Activated CD4-positive, alpha-beta T cell treated with anti-CD3 and anti-CD28 coated beads, Interleukin-2, amount 50 U/mL, for 48 hours (primary cell): ENCODE data around the gene DGKB.

Experiments
- DNase-seq, 2 experiments: peaks; one replicate each; pipeline ENCODE4 v3.0.0-alpha.2; 2020

Gene DGKB

DNA sequence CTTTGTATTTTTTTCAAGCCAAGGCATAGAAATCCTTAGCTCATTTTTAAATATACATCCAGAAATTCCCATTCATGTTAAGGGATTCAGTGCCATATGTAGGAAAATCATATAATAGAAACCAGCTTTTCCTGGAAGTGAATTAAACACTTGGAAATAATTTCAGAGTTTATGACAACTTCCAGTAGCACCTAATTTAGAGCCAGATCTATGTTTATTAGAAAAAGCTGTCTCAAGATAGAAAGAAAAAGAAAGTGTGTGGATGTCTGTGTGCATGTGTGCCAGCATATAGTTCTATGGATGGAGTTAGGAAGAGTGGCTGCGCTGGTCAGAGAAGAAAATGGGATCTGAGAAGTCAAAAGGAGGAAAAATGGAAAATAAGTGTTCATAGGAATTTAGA lies 225.7 kb downstream of the DGKB start:
- no peak for DNase-seq

DNA sequence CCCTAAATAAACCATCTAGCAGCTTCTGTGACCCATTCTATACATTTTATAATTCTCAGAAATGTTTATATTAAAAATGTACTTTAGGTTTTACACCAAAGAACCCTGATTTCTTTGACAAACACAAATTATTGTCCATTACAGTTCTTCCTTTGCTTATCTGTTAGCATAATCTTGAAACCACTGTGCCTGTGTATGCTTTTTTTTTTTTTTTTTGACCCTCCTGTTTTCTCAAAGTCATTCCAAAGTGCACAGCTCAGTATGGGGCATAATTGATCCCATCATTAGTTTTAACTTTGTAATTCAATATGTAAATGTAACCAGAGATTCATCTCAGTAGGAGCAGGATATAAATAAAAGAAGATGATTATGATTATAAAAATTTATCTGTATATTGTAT lies 229.3 kb downstream of the DGKB start:
- no peak for DNase-seq

DNA sequence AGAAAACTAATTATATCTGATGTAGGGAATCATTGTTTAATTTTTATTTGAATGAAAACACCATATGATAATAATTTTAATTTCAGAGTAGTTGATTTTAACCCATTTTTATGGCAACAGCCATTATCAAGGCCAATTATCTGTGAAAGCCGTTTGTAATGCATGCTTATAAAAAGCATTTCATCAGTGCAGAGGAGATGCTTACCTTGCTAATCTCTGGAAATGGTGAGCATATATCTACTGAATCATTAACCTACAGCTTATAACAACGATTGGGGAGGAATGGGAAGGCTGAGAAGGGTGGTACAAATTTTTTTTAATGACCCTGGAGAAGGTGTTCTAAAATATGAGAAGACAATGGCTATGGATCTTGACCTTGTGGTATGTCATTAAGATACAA lies 235.6 kb downstream of the DGKB start:
- DNase-seq: no peak

DNA sequence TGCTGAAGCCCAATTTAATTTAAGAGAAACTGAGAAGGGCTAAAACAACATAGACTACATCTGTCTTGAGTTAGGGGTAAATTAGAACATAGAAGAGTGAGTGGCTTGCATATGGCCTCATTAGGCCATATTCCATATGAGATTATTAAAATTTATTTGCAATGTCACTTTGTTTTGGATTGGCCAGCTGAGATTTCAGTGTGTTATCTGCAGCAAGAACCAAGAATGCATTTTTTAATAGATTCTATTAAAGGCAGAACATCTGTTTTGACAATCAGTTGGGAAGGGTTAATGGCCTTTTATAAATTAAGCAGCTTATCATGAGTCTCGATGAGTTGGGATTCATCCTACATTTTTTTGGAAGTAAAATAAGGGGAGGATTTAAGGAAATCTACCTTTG lies 236.2 kb downstream of the DGKB start:
- no peak for DNase-seq

DNA sequence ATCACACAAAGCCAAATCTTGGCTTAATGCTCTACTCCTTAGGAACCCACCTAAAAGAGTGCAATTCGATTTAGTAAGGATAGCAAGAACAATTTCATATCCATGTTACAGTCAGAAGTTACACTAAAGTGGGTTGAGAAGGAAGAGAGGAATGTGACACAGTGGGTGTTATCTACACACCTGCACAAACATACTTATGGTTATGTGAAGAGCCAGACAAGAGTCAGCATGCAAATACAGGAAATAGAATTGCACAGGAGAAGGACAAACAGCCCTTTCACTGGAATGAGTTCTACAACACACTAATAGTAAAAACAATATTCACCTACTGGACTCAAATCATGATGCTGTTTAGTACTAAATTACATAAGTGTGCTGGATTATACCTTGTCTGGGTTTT lies 262.8 kb downstream of the DGKB start:
- no peak for DNase-seq

DNA sequence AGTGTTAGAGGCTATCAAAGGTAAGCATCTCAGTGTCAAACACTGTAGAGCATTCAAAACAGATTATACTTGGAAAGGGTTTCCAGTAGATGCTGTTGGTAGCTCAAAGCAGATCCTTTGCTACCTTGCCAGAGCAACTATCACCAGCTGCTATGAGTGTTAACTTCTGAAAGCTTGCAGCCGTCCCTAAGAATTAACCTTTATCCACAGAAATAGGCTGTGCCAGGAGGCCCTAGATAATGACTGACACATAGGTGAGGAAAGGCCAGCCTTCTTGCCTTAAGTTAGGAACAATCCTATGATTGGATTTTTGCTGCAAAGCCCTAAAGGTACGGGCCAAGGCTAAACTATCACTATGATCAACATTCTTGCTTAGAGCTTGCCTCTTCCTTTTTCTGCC lies 263.2 kb downstream of the DGKB start:
- DNase-seq: no peak

DNA sequence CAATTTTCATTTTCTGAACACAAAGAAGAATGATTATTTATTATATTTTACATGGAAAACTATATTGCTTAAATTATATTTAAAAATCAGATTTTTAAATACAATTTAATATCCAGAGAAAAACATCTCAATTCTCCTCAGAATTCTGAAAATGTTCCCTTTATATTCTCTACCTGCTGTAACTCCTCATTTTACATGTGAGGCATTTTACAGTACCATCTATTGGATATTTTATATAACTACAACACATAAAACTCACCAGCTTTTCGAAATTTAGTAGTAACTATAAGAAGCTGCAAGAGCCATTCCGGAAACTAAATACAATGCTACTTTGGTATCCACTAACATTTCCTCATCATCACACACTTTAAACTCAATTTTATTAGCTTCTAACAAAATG lies 264.6 kb downstream of the DGKB start:
- DNase-seq: no peak

DNA sequence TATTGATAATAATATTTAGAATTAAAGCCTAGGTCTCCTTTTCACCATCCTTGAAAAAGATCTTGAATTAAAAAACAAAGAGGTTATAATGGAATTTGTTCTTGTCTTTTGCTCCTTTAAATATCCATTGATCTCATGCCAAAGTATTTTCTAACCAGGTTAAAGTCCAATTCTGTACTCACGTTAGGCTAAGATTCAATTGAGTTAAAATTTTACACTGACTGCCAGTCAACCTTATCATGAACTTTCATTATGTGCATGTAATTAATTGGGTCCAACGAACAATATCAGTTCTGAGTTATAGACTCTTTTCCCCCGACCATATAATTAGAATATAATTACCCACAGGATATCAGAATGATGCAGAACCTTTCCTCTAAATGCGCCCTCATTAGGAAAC lies 266.6 kb downstream of the DGKB start:
- no peak for DNase-seq

DNA sequence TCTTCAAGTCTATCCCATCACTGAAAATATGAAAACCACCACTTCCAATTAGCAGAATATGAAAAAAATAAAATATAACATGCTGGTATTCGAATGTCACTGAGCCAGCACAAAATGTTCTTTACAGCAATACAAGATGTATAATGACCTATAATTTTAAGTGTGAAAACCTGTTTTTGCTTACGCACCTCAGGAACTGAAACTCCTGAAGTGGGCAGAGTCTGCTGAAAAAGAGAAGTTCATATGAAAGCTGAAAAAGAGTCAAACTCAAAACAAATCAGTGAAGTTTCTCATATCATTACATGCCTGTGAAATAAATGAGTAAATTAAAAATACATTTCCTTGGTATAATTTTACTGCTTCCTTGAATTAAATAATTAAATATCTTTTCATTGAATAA lies 272.5 kb downstream of the DGKB start:
- DNase-seq: no peak

DNA sequence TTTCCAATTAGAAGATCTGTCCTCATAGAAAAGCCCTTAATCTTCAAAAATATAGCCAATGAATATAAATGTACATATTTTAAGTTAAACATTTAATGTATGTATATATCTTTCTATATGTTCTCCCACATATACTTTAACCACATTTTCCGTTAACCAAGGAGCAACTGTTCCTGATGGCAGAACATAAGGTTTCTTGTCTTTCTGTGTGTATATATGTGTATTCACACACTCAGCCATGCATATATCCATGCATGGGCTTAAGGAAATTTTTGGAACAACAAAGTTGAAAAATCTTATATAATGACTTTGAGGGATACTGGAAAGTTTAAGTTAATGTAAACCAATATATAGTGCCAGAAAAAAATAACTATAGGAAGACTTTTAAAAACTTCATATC lies 274.0 kb downstream of the DGKB start:
- DNase-seq: no peak

DNA sequence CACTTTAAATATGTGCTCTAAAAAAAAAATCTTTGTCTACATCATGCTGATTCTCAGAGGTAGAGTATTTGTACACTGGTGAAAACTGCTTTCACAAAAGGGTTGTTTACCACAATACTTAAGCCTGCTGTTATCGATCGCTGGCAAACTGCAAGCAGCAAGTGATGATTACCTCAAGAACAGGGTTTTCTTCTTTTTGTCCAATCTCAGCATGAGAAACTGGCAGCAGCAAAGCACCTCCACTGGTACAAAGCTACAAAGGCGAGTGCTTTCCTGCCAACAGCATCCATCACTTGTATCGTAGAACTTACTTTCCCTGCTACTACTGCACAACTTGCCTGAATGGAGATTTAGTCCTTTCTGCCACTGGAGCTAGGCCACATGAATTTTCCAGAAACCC lies 276.5 kb downstream of the DGKB start:
- DNase-seq: no peak

DNA sequence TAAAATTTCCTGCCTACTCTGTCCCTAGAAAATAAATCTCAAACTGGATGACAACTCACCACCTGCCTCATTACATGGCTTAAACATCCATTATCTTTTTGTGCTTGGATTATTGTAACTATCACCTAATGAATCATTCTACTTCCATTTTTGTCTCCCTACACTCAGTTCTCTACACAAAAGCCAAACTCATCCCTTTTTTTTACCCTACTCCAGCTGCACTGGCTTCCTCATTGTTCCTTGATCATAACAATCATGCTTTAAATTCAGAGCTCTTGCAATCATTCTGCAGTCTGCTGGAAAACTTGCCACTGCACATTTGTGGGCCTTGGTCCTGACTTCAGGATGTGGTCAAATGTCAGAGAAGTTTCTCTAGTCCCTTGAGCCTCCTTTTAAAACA lies 280.0 kb downstream of the DGKB start:
- DNase-seq: no peak

DNA sequence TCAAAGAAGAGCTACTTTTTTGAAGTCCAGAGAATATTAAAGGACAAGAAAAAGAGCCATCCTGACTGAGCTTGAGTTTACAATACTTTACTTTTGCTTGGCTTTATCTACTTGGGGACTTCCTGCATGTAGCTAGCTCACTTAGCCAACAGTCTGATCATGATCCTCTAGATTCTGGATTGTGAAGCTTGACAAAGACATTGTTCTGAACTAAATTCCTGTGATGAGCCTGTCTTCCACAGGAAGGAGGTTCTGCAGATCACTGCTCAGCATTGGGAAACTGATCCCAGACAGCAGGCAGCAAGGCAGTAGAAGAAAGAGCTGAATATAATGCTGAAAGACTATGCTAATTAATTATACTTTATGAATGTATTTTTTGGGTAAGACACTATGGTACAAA lies 296.4 kb downstream of the DGKB start:
- no peak for DNase-seq

DNA sequence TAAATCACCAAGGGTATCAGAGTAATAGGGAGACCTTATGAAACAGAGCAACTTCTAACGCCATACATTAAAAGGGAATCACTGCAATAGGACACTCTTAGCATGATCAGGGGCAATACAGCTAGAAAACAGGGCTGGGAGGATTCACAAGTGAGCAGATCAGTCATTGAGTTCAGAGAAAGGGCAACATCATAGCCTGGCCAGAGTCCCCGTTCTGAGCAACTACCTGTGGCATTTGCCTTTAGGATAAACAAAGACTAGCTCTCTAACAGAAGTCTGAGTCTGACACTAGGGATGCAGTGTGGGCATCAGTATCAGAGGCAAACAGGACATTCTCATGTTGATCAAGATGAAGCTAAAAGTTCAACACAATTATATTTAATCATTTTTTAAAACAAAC lies 297.9 kb downstream of the DGKB start:
- DNase-seq: no peak

DNA sequence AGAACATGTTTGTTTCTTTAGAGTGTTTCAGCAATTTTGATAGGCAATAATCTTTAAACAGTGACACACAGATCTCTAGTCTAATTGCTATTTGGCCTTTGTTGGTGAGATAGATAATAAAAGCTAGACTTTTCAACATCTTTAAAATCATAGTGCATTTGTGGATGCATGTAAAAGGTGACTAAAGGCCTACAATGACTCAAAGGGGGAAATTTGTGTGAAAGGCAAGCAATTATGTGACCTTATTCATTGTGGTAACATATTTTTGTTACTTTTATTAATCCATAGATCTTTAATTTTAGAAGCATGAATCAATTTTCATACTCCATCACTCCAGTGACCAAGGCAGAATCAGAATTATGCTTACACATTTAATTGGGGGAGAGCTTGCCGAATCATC lies 299.7 kb downstream of the DGKB start:
- no peak for DNase-seq

DNA sequence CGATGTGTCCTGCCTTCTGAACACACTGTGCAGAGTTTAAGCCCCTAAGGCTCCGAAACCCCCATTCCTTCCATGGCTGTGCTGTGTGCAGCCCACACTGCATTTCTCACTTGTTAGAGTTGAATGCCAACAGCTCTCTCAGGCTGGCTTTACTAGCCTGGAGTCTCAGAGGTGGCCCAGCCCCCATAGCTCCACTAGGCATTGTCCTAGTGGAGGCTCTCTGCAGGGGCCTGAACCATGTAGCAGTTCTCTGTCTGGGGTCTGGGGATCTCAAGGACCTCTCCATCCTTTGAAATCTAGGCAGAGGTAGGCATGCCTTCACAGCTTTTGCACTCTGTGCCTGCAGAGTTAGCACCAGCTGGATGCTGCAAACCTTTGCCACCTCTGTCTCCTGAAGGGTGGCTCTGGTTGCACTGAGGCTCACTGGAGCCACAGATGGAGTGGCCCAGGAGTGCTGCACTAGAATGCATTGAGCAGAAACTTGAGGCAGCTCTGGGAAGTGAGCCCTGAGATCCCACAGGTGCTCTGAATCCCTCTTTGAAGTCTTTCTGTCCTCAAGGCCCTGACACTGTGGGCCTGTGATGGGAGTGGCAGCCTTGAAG lies 301.7 kb downstream of the DGKB start:
- DNase-seq: no peak

DNA sequence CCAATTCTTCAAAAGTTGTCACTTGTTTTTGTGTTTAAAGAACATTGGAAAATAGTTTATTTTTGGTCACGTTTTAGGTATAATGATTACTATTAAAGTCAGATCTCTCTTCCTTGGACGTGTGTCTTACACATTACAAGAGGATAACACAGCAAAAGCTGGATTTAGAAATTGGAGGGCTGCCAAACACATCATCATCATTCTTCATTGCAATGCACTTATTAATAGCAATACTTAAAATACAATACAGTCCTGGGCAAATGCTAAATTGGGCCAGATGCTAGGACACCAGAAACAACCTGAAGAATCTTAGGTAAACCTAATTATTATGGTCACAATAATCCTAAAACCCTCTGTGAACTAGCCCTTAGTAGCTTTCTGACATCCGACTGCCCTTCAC lies 303.6 kb downstream of the DGKB start:
- DNase-seq: no peak

DNA sequence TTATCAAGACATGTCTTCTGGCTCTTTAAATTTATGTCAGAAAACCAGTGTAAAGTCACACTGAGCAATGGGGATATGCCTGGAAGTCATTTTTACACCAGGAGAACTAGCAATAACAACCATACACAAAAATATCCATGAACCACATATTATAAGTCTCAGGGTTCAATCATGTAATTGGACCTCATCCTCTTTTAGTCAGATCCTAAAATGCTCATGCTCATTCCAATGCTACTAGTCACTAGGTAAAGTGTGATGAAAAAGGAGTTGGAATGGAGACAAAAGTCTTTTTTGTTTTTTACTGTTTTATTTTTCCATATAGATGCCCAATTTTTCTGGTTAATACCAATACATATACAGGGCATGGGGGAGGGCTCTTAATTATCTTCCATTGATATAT lies 306.1 kb downstream of the DGKB start:
- DNase-seq: no peak

DNA sequence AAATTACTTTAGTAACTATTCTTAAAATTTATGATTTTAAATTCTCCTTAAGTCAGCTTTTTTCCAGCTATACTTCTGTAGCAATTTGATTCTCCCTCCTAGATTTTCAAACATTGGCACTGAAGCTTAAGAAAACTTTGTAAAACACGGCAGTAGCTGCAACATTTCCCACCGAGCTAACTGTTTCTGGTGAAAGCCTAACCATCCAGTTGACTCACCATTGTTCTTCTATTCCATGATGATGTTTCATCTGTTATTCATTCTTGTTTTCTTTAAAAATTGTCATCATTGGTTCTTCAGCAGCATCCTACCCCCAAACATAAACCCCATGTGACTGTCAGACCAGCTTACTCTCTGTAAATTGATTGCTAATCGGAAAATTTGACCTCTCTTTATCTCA lies 312.3 kb downstream of the DGKB start:
- DNase-seq: no peak

DNA sequence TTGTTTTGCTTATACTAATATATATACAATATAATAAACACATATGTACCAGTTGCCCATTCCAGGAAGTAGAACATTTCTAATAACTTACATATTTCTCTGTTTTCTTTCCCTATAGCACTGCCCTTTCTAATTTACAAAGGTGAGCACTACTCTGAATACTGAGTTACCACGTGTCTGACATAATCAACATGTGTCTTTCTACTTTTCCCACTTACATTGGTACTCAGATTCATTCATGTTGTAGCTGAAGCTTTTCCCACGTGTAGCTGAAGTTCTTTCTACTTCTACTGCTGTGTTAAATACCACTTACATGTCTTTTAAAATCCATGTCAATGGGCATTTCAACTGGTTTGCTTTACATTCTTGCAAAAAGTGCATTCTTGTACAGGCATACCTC lies 317.3 kb downstream of the DGKB start:
- DNase-seq: no peak

DNA sequence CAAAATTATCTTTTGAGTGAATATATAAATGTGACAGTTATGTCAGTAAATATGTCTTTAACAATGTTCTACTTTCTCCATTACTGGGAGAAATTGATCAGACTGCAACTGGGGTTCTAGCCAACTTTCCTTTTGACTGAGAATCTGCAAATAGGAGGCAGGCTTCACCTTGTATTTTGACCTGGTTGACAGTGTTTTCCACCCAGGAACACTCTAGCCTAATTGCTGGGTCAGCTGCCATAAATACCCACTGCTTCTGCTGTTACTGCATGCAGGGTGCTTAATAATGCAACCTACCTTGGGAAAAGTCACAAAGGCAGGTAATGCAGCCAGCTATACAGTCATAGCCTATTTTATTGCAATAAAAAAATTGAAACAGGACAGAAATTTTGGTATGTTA lies 319.0 kb downstream of the DGKB start:
- DNase-seq: no peak

DNA sequence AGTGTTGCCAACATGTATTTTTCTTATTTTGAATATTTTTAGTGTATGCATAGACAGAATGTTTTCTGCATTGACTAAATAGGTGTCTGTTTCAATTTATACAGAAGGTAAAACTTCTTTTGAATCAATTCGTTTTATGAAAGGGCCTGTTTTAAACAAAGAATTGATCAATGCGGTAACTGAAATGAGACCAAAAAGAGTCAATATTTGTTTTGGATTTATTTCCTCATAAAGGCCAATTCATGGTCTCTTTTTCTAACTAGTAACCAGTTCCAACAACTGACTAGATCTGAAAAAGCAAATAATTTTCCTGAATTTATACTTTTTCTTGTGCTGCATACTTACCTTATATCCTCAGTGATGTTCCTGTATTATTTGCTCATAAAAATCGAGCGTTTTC lies 320.5 kb downstream of the DGKB start:
- no peak for DNase-seq

DNA sequence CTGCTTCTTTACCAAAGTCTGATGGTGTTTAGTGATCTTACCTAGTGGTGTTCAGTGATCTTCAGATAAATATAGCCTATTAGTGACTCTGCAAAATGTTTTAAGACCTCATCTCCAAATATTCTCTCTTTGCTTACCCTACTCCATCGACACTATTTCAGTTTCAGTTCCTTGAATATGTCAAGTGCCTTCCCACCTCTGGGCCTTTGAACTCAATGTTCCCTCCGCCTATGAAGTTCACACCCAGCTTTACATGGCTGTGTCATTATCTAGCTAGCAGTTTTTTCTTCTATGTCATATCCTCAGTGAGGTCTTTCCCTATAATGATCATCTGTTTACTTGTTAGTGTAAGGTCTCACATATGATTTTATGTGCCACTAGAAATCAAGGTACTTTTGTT lies 322.6 kb downstream of the DGKB start:
- no peak for DNase-seq

DNA sequence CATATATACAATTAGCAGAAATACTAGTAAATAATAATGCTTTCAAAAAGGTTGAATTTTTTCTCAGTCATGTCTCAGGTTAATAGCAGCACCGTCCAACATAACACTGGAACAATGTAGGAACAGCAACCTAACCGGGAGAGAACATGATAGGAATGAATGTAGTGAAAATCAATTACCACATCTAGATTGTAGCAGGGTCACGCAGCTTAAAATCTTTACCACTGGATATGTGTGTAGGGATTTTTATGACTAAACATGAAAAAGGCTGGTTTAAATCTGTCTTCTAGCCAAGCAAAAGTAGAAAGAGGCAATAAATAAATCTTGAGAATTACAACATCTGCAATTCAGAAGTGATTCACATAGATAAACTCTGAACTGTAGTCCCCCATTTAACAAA lies 326.0 kb downstream of the DGKB start:
- DNase-seq: no peak

DNA sequence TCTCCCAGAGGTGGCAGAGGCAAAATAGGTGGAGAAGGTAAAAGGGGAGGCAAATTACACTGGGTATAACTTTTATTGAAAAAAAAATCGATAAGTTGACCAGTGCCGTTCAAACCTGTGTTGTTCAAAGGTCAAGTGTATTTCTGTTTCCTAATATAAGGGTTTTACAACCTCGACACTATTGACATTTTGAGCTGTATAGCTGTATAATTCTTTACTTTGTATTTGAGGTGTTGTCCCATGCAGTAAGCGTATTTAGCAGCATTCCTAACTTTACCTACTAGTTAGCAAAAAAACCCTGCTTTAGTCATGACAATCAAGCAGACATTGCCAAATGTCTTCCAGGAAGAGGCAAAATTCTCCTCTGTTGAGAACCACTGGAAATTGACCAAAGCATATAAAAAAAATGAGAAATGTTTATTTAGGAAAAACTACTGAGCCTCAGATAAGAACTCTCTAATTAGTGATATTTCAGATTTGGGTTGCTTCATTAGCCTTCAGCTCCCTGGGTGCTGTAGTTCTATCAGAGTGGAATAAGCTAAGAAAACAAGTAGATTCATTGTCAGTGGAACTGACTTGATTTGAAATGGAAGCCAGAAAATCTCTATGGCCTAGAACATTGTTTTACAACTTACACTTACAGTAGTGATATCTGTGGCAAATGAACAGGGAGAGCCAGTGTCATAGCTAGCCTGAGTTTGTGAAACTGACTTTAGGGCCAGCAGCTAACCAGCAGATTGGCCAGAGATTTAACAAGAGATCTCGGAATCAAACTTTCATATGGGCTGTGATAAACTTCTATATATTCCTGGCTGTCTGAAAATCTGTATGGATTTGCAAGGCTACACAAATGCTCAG lies 331.6 kb downstream of the DGKB start:
- no peak for DNase-seq
